Erythroblast (primary cell): ENCODE data around the gene GRM7.

ENCODE experiments used
- GATA1 ChIP-seq: IDR thresholded peaks from 2 replicates; pipeline ENCODE4 v1.6.1; 2011; ENCODE audit warnings: low read depth, mild to moderate bottlenecking, control low read depth, low read length, moderate library complexity
- POLR2A ChIP-seq: IDR thresholded peaks from 2 replicates; pipeline ENCODE4 v1.6.1; 2011; ENCODE audit warnings: mild to moderate bottlenecking, low read length

DNA sequence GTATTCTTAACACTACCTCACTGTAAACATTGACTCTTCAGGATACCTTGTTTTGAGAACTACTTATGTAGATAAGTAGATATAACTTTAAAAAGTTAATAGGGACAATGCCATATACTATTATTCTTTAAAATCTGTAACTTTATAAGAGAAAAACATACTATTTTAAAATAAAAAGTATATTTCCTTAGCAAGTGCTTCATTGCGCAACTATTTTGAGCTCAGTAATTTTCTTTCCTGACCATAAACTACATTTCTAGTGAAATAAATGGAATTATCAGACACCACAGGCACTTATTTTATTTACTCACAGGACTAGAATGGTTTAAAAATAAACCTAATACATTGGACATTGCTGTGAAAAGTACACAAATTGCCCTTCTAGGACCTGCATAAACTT, 876.3 kb downstream of the GRM7 start:
- no peak for TF ChIP-seq POLR2A
- no peak for TF ChIP-seq GATA1
